ENCODE results near the gene ATF6. TPM values are rescaled to one million over a fixed set of nuclear protein-coding genes. Genes with fewer than 3 reads are reported as not detected.

ATF6 gene
- total RNA-seq: 28.6 and 30.1 TPM in 2 replicates

GRCh38 chr1:161766102-161766981 is at the start of gene ATF6:
TSS of gene ATF6 (plus strand) at chr1:161766320. CDS start at chr1:161766361, 41 bp downstream.
- peak within 1 kb of the TSS; percentile 98 for H3K27ac ChIP-seq (ENCODE audit: low read depth, low read length)
- peaks cover 4% of the 10 kb centered on the region for H4K20me1 ChIP-seq (ENCODE audit: insufficient read depth, low read length)
- no peaks in the 10 kb centered on the region for H3K9me3 ChIP-seq (ENCODE audit: low read depth, low read length)
- peak within 1 kb of the TSS; percentile 95 for H3K4me2 ChIP-seq (ENCODE audit: insufficient read depth, low read length)
- TF ChIP-seq CTCF (IDR thresholded peaks at IDR 0.05; ENCODE audit: extremely low read depth, low read depth, low read length): no peak
- peak within 1 kb of the TSS; percentile 85 for H3K4me3 ChIP-seq (ENCODE audit: insufficient read depth, low read length)
- H3K4me1 ChIP-seq (ENCODE audit: insufficient read depth, low read length): peaks cover 8% of the 10 kb centered on the region
- H3K27me3 ChIP-seq (ENCODE audit: insufficient read depth, low read length): no peaks in the 10 kb centered on the region
- H3K79me2 ChIP-seq (ENCODE audit: insufficient read depth, low read length): peaks cover 50% of the 10 kb centered on the region
- no peaks in the 10 kb centered on the region for H3K36me3 ChIP-seq (ENCODE audit: insufficient read depth, low read length)
- peak within 1 kb of the TSS; percentile 95 for H2AFZ ChIP-seq (ENCODE audit: low read length)
- peak; percentile 85 for DNase-seq (ENCODE audit: insufficient read length, low spot score, missing footprints)

GRCh38 chr1:161718559-161719324 is 47.4 kb upstream of the ATF6 start:
- H2AFZ ChIP-seq (ENCODE audit: low read length): no peak overlapping the region
- H4K20me1 ChIP-seq (ENCODE audit: insufficient read depth, low read length): no peaks in the 10 kb centered on the region
- no peaks in the 10 kb centered on the region for H3K36me3 ChIP-seq (ENCODE audit: insufficient read depth, low read length)
- DNase-seq (ENCODE audit: insufficient read length, low spot score, missing footprints): no peak
- no peak overlapping the region for H3K4me3 ChIP-seq (ENCODE audit: insufficient read depth, low read length)
- no peaks in the 10 kb centered on the region for H3K27me3 ChIP-seq (ENCODE audit: insufficient read depth, low read length)
- H3K79me2 ChIP-seq (ENCODE audit: insufficient read depth, low read length): no peaks in the 10 kb centered on the region
- H3K9me3 ChIP-seq (ENCODE audit: low read depth, low read length): no peaks in the 10 kb centered on the region
- no peak overlapping the region for H3K4me2 ChIP-seq (ENCODE audit: insufficient read depth, low read length)
- peaks cover 17% of the 10 kb centered on the region for H3K4me1 ChIP-seq (ENCODE audit: insufficient read depth, low read length)
- no peak overlapping the region for H3K27ac ChIP-seq (ENCODE audit: low read depth, low read length)
- no peak for TF ChIP-seq CTCF (IDR thresholded peaks at IDR 0.05; ENCODE audit: extremely low read depth, low read depth, low read length)

- TF ChIP-seq CTCF (IDR thresholded peaks at IDR 0.05; ENCODE audit: extremely low read depth, low read depth, low read length): no peak
- Histone ChIP-seq H3K36me3 (ENCODE audit: insufficient read depth, low read length) (no peaks in the 10 kb centered on the region), H3K27me3 (ENCODE audit: insufficient read depth, low read length) (no peaks in the 10 kb centered on the region), H2AFZ (ENCODE audit: low read length) (no peak overlapping the region), H3K4me1 (ENCODE audit: insufficient read depth, low read length) (peaks cover 17% of the 10 kb centered on the region), H3K79me2 (ENCODE audit: insufficient read depth, low read length) (no peaks in the 10 kb centered on the region), H3K4me3 (ENCODE audit: insufficient read depth, low read length) (no peak overlapping the region), H4K20me1 (ENCODE audit: insufficient read depth, low read length) (no peaks in the 10 kb centered on the region), H3K4me2 (ENCODE audit: insufficient read depth, low read length) (no peak overlapping the region), H3K27ac (ENCODE audit: low read depth, low read length) (no peak overlapping the region), H3K9me3 (ENCODE audit: low read depth, low read length) (no peaks in the 10 kb centered on the region)
- no peak for DNase-seq (ENCODE audit: insufficient read length, low spot score, missing footprints)
Observed at GRCh38 chr1:161719325-161719611, 46.9 kb upstream of the ATF6 start.

- no peak overlapping the region for H3K4me2 ChIP-seq (ENCODE audit: insufficient read depth, low read length)
- H3K79me2 ChIP-seq (ENCODE audit: insufficient read depth, low read length): no peaks in the 10 kb centered on the region
- DNase-seq (ENCODE audit: insufficient read length, low spot score, missing footprints): no peak
- no peaks in the 10 kb centered on the region for H4K20me1 ChIP-seq (ENCODE audit: insufficient read depth, low read length)
- H3K36me3 ChIP-seq (ENCODE audit: insufficient read depth, low read length): no peaks in the 10 kb centered on the region
- no peak overlapping the region for H3K27ac ChIP-seq (ENCODE audit: low read depth, low read length)
- no peak overlapping the region for H3K4me3 ChIP-seq (ENCODE audit: insufficient read depth, low read length)
- H2AFZ ChIP-seq (ENCODE audit: low read length): no peak overlapping the region
- H3K4me1 ChIP-seq (ENCODE audit: insufficient read depth, low read length): peaks cover 18% of the 10 kb centered on the region
- no peaks in the 10 kb centered on the region for H3K9me3 ChIP-seq (ENCODE audit: low read depth, low read length)
- no peaks in the 10 kb centered on the region for H3K27me3 ChIP-seq (ENCODE audit: insufficient read depth, low read length)
- TF ChIP-seq CTCF (IDR thresholded peaks at IDR 0.05; ENCODE audit: extremely low read depth, low read depth, low read length): no peak
Observed at GRCh38 chr1:161720422-161720821, 45.7 kb upstream of the ATF6 start.
